Activated T-cell treated with anti-CD3 and anti-CD28 coated beads, Interleukin-2, amount 50 U/mL, for 72 hours (primary cell): ENCODE measurements around the gene CDKL5. TPM values are rescaled to one million over a fixed set of nuclear protein-coding genes. Genes with fewer than 3 reads are reported as not detected.
A peak's percentile ranks its signal among the peaks of the same experiment; 100 is the strongest.

Experiments used
- ATAC-seq, 2 donors: fragments of 150-1000 bp; cut with Tn5 transposase; replicated peaks in 1 of 2; 2 replicates each; pipeline ENCODE4 v1.10.0; 2021; ENCODE audit warnings: moderate library complexity in 2 of 2, mild to moderate bottlenecking in 1 of 2
- DNase-seq, 2 donors: peaks; one replicate each; pipeline ENCODE4 v3.0.0; 2021 to 2022; ENCODE audit warnings: mixed read lengths in 1 of 2
- H3K27ac Mint-ChIP-seq: one replicate; pipeline ENCODE4 v1.8.0; 2022; ENCODE audit warnings: mild to moderate bottlenecking, moderate library complexity, mixed read lengths
- H3K27me3 Mint-ChIP-seq: one replicate; pipeline ENCODE4 v1.8.0; 2022; ENCODE audit warnings: low read depth, mixed read lengths
- H3K36me3 Mint-ChIP-seq, 2 donors: one replicate each; pipeline ENCODE4 v1.8.0; 2022; ENCODE audit warnings: mixed read lengths in 2 of 2, mild to moderate bottlenecking in 1 of 2; ENCODE audit not compliant: insufficient read depth in 2 of 2
- H3K4me1 Mint-ChIP-seq: one replicate; pipeline ENCODE4 v1.8.0; 2022; ENCODE audit warnings: low read depth, mixed read lengths
- H3K4me3 Mint-ChIP-seq, 2 donors: one replicate each; pipeline ENCODE4 v1.8.0; 2022; ENCODE audit warnings: mild to moderate bottlenecking in 2 of 2, mixed read lengths in 2 of 2, moderate library complexity in 2 of 2
- H3K9me3 Mint-ChIP-seq, 2 donors: one replicate each; pipeline ENCODE4 v1.8.0; 2022; ENCODE audit warnings: mixed read lengths in 2 of 2
- total RNA-seq, 2 donors: library from RNA; stranded (reverse); gene quantifications; one replicate each; pipeline ENCODE4 v1.2.3, GENCODE V29; 2022

CDKL5 gene
- total RNA-seq: 1 to 10 TPM; 2.2 to 2.6 TPM

GRCh38 chrX:18425199-18426003 lies at the start of gene CDKL5:
CDKL5 (plus strand) TSS chrX:18425608; CDS start chrX:18507097, 81,489 bp downstream.
- Mint-ChIP-seq H3K4me3 (peak within 1 kb of the TSS; percentile 81 to 83), H3K4me1 (peaks cover 11% of the 10 kb centered on the region), H3K9me3 (no peaks in the 10 kb centered on the region), H3K27ac (no peak within 1 kb of the TSS), H3K36me3 (no peaks in the 10 kb centered on the region), H3K27me3 (peaks cover 13% of the 10 kb centered on the region)
- DNase-seq (peak; percentile 94 to 96), ATAC-seq (peak; percentile 93 to 94)

GRCh38 chrX:18377796-18378195 lies 47.6 kb upstream of the CDKL5 start:
- H3K36me3 Mint-ChIP-seq: no peaks in the 10 kb centered on the region
- H3K9me3 Mint-ChIP-seq: no peaks in the 10 kb centered on the region
- H3K27me3 Mint-ChIP-seq: peaks cover 7% of the 10 kb centered on the region
- ATAC-seq (peak; percentile 54 to 60), DNase-seq (peak; percentile 15)
- H3K4me3 Mint-ChIP-seq: no peak overlapping the region
- H3K4me1 Mint-ChIP-seq: peaks cover 6% of the 10 kb centered on the region
- no peak overlapping the region for H3K27ac Mint-ChIP-seq

GRCh38 chrX:18389966-18390365 lies 35.4 kb upstream of the CDKL5 start:
- Mint-ChIP-seq H3K36me3 (no peaks in the 10 kb centered on the region), H3K4me3 (no peak overlapping the region), H3K4me1 (no peaks in the 10 kb centered on the region), H3K9me3 (no peaks in the 10 kb centered on the region), H3K27me3 (no peaks in the 10 kb centered on the region), H3K27ac (no peak overlapping the region)
- DNase-seq (no peak), ATAC-seq (no peak)

- Mint-ChIP-seq H3K9me3 (no peaks in the 10 kb centered on the region), H3K27ac (peak overlapping the region; percentile 60), H3K4me3 (no peak overlapping the region), H3K36me3 (no peaks in the 10 kb centered on the region), H3K4me1 (no peaks in the 10 kb centered on the region), H3K27me3 (no peaks in the 10 kb centered on the region)
- ATAC-seq (no peak), DNase-seq (peak; percentile 44 to 59)
Observed at GRCh38 chrX:18390941-18391538, 34.4 kb upstream of the CDKL5 start.

GRCh38 chrX:18394477-18394876 lies 30.9 kb upstream of the CDKL5 start:
- no peaks in the 10 kb centered on the region for H3K9me3 Mint-ChIP-seq
- no peaks in the 10 kb centered on the region for H3K36me3 Mint-ChIP-seq
- no peaks in the 10 kb centered on the region for H3K27me3 Mint-ChIP-seq
- H3K4me3 Mint-ChIP-seq: no peak overlapping the region
- no peaks in the 10 kb centered on the region for H3K4me1 Mint-ChIP-seq
- no peak for ATAC-seq
- no peak overlapping the region for H3K27ac Mint-ChIP-seq
- DNase-seq: no peak

GRCh38 chrX:18401848-18402213 lies 23.6 kb upstream of the CDKL5 start:
- H3K9me3 Mint-ChIP-seq: no peaks in the 10 kb centered on the region
- H3K4me1 Mint-ChIP-seq: no peaks in the 10 kb centered on the region
- H3K27ac Mint-ChIP-seq: no peak overlapping the region
- no peak for ATAC-seq
- H3K36me3 Mint-ChIP-seq: no peaks in the 10 kb centered on the region
- DNase-seq: no peak
- no peaks in the 10 kb centered on the region for H3K27me3 Mint-ChIP-seq
- H3K4me3 Mint-ChIP-seq: no peak overlapping the region

GRCh38 chrX:18406531-18407266 lies 18.7 kb upstream of the CDKL5 start:
- no peaks in the 10 kb centered on the region for H3K27me3 Mint-ChIP-seq
- no peak for DNase-seq
- no peaks in the 10 kb centered on the region for H3K4me1 Mint-ChIP-seq
- no peak for ATAC-seq
- H3K36me3 Mint-ChIP-seq: no peaks in the 10 kb centered on the region
- H3K27ac Mint-ChIP-seq: no peak overlapping the region
- no peaks in the 10 kb centered on the region for H3K9me3 Mint-ChIP-seq
- no peak overlapping the region for H3K4me3 Mint-ChIP-seq

- Mint-ChIP-seq H3K27me3 (no peaks in the 10 kb centered on the region), H3K4me1 (no peaks in the 10 kb centered on the region), H3K27ac (no peak overlapping the region), H3K9me3 (no peaks in the 10 kb centered on the region), H3K36me3 (no peaks in the 10 kb centered on the region), H3K4me3 (no peak overlapping the region)
- ATAC-seq: no peak
- DNase-seq: no peak
Observed at GRCh38 chrX:18410038-18410437, 15.4 kb upstream of the CDKL5 start.

- no peak overlapping the region for H3K4me3 Mint-ChIP-seq
- H3K9me3 Mint-ChIP-seq: no peaks in the 10 kb centered on the region
- no peak overlapping the region for H3K27ac Mint-ChIP-seq
- H3K36me3 Mint-ChIP-seq: no peaks in the 10 kb centered on the region
- H3K4me1 Mint-ChIP-seq: no peaks in the 10 kb centered on the region
- DNase-seq: no peak
- ATAC-seq: no peak
- no peaks in the 10 kb centered on the region for H3K27me3 Mint-ChIP-seq
Observed at GRCh38 chrX:18415386-18415785, 10.0 kb upstream of the CDKL5 start.

- no peaks in the 10 kb centered on the region for H3K9me3 Mint-ChIP-seq
- H3K4me3 Mint-ChIP-seq: no peak overlapping the region
- ATAC-seq: no peak
- peaks cover 11% of the 10 kb centered on the region for H3K4me1 Mint-ChIP-seq
- H3K36me3 Mint-ChIP-seq: no peaks in the 10 kb centered on the region
- peaks cover 6% of the 10 kb centered on the region for H3K27me3 Mint-ChIP-seq
- DNase-seq: no peak
- no peak overlapping the region for H3K27ac Mint-ChIP-seq
Observed at GRCh38 chrX:18422325-18422724, 3.1 kb upstream of the CDKL5 start.

- DNase-seq (no peak), ATAC-seq (no peak)
- Mint-ChIP-seq H3K36me3 (no peaks in the 10 kb centered on the region), H3K27ac (no peak overlapping the region), H3K4me1 (peaks cover 11% of the 10 kb centered on the region), H3K9me3 (no peaks in the 10 kb centered on the region), H3K27me3 (peaks cover 6% of the 10 kb centered on the region), H3K4me3 (no peak overlapping the region)
Observed at GRCh38 chrX:18422886-18423285, 2.5 kb upstream of the CDKL5 start.

- Mint-ChIP-seq H3K36me3 (no peaks in the 10 kb centered on the region), H3K4me1 (peaks cover 11% of the 10 kb centered on the region), H3K27me3 (peaks cover 13% of the 10 kb centered on the region), H3K9me3 (no peaks in the 10 kb centered on the region), H3K4me3 (peak overlapping the region; percentile 81 to 83), H3K27ac (no peak overlapping the region)
- peak; percentile 12 to 18 for ATAC-seq
- DNase-seq: peak; percentile 11 to 30
Observed at GRCh38 chrX:18424482-18425198, 768 bp upstream of the CDKL5 start.

- Mint-ChIP-seq H3K27ac (no peak overlapping the region), H3K4me1 (peaks cover 11% of the 10 kb centered on the region), H3K36me3 (no peaks in the 10 kb centered on the region), H3K4me3 (peak overlapping the region; percentile 81 to 83), H3K9me3 (no peaks in the 10 kb centered on the region), H3K27me3 (peaks cover 13% of the 10 kb centered on the region)
- no peak for ATAC-seq
- DNase-seq: no peak
Observed at GRCh38 chrX:18426004-18426320, 554 bp downstream of the CDKL5 start.
